IPS-11a (cell line): ENCODE results near the gene METTL18.

ENCODE experiments used
- H3K4me3 ChIP-seq: one replicate; pipeline ENCODE4 v1.5.1; 2013; ENCODE audit warnings: low read depth, low read length, control low read depth

METTL18 gene

DNA sequence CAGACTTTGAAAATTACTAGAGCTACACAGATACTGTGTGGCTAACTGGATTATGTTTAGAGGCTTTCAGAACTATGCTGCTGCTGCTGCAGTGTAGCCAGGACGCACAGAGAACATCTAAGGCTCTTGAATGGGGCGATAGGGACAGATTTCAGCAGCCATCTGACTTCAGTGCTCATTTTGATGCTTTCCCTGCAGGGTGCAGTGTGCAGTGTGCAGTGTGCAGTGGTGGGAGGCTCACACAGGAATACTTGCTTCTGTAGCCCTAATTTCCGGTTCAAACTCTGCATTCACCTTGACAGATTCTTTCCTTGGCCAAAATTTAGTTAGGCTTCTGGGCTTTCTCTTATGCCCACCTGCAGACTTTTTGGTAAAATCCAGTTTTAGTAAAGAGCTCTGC is 7.7 kb downstream of the METTL18 start:
- no peak overlapping the region for H3K4me3 ChIP-seq

DNA sequence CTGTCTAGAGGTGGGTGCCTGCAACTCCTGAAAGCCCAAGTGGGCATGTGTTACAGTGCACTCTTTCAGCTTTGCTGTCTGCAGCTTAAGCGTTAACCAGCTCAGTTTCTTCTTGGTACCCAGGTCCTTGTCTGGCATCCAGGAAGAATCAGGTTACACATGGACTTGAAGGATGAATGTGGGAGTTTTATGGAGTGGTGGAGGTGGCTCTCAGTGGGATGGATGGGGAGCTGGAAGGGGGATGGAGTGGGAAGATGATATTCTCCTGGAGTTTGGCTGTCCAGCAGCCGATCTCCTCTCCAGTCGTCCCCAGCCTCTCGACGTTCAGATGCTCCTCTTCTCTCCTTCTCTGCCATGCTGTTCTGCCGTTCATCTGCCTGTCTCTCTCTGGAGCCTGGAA is 9.4 kb downstream of the METTL18 start:
- H3K4me3 ChIP-seq, result no peak overlapping the region

- no peak overlapping the region for H3K4me3 ChIP-seq
These were observed 10.6 kb downstream of the METTL18 start for GRCh38 chr1:169784102-169784501.

GRCh38 chr1:169782596-169782995 is 12.1 kb downstream of the METTL18 start:
- no peak overlapping the region for H3K4me3 ChIP-seq

DNA sequence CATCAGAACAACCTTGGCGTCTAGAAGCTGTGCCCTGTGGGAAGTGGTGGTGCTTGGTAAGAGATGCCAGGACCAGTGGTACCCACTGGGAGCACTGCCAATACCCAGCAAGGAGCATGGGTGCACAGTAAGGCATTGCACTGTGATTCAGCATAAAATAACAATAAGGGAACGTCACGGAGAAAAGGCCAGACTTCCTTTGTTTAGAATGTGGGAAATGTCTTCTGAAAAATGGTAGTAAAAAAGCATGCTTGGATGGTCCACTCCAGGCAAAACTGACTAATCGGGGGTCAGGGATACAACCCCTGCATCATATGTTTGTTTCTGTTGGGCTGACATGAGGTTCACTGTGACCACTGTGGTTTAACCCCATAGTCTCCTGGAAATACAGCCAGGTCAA is 14.7 kb downstream of the METTL18 start:
- no peak overlapping the region for H3K4me3 ChIP-seq

- H3K4me3 ChIP-seq, result no peak overlapping the region
These were observed 15.6 kb downstream of the METTL18 start for GRCh38 chr1:169779150-169779549.

GRCh38 chr1:169776440-169776839 is 18.3 kb downstream of the METTL18 start:
- H3K4me3 ChIP-seq, result no peak overlapping the region

DNA sequence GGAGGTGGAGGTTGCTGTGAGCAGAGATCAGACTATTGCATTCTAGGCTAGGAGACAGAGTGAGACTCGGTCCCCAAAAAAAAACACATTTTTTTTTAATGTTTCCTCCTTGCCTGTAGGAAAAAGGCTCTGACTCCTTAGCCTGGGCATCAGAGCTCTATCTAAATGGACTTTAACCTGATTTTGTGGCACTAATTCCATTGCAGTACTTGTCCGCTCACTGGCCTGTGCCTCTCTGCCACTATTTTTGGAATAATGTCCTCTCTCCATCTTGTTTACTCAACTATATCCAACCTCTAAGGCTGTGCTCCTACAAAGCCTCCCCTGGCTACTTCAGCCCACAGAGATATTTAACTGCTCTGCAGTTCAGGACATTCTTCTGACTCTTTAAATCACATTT is 26.5 kb downstream of the METTL18 start:
- no peak overlapping the region for H3K4me3 ChIP-seq

GRCh38 chr1:169765580-169766331 is 29.0 kb downstream of the METTL18 start:
- H3K4me3 ChIP-seq, result no peak overlapping the region

DNA sequence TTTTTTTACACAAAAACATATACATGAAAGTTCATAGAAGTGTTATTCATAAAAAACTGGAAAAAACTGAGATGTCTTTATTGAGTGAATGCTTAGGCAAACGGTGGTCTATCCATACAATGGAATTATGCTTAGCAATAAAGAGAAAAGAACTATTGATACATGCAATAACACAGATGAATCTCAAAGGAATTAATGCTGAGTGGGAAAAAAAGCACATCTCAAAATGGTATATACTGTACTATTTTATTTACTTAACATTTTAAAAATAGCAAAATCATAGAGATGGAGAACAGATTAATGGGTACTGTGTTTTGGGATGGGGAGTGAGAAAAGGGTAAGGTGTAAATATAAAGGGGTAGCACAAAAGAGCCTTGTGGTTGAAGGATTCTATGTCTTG is 29.8 kb downstream of the METTL18 start:
- no peak overlapping the region for H3K4me3 ChIP-seq

- no peak overlapping the region for H3K4me3 ChIP-seq
These were observed 32.0 kb downstream of the METTL18 start for GRCh38 chr1:169762699-169763098.

DNA sequence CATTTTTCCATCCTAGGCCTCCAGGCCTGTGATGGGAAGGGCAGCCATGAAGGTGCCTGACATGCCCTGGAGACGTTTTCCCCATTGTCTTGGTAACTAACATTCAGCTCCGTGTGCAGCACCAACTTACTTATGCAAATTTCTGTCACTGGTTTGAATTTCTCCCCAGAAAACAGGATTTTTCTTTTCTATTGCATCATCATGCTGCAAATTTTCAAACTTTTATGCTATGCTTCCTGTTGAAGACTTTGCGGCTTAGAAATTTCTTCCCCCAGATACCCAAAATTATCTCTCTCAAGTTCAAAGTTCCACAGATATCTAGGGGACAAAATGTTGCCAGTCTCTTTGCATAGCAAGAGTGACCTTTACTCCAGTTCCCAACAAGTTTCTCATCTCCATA is 35.7 kb downstream of the METTL18 start:
- H3K4me3 ChIP-seq, result no peak overlapping the region

GRCh38 chr1:169753549-169753948 is 41.2 kb downstream of the METTL18 start:
- no peak overlapping the region for H3K4me3 ChIP-seq

- H3K4me3 ChIP-seq, result no peak overlapping the region
These were observed 44.7 kb downstream of the METTL18 start for GRCh38 chr1:169750041-169750440.

DNA sequence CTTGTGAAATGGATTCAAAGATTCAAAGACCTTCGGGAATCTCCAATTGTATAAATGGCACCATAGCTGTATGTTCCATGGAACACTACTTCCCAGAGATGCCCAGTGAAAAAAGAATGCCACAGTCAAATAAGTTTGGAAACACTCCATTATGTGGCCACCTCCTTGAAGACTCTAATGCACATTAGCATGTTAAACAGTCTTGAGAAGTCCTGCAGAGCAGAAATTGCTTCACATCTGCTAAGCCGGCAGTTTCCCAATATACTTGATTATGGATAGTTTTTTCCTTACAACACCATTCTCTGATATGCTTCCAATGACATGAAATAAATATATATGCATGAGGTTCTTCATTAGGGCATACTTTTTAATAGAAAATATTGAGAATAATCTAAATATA is 48.2 kb downstream of the METTL18 start:
- no peak overlapping the region for H3K4me3 ChIP-seq

- no peak overlapping the region for H3K4me3 ChIP-seq
These were observed 49.5 kb downstream of the METTL18 start for GRCh38 chr1:169745015-169745861.
